ENCODE data around the gene RANBP17.

- TF ChIP-seq CTCF (IDR thresholded peaks at IDR 0.05; ENCODE audit: low read depth, low read length, poor library complexity, severe bottlenecking) = no peak
- no peak for TF ChIP-seq EZH2phosphoT487 (IDR thresholded peaks at IDR 0.05; ENCODE audit: borderline replicate concordance, low read length)
Observed at GRCh38 chr5:171315386-171315891, 453.6 kb downstream of the RANBP17 start.

Measured in DOHH2 (cell line).